Transverse colon (tissue), 4 donors: Measurements from ENCODE around the gene PDIA5. TPM values are rescaled to one million over a fixed set of nuclear protein-coding genes. Genes with fewer than 3 reads are reported as not detected.

Experiments
- DNase-seq: peaks from one replicate; pipeline ENCODE4 v3.0.0-alpha.2; 2019
- H3K27ac ChIP-seq, 4 donors: fragments of 200-600 bp; sonication (generic); 2 replicates each; pipeline ENCODE4 v1.5.1; 2016 to 2018; ENCODE audit warnings: inconsistent platforms in 4 of 4
- H3K27me3 ChIP-seq: fragments of 200-600 bp; sonication (generic); 2 replicates; pipeline ENCODE4 v1.5.1; 2017; ENCODE audit warnings: inconsistent platforms
- H3K36me3 ChIP-seq, 4 donors: fragments of 200-600 bp; sonication (generic); 2 replicates each; pipeline ENCODE4 v1.5.1; 2017 to 2019; ENCODE audit warnings: inconsistent platforms in 4 of 4
- H3K4me1 ChIP-seq, 4 donors: fragments of 200-600 bp; sonication (generic); 2 replicates each; pipeline ENCODE4 v1.5.1; 2017 to 2020; ENCODE audit warnings: inconsistent platforms in 4 of 4
- H3K4me3 ChIP-seq, 4 donors: fragments of 200-600 bp; sonication (generic); 1 replicate in 1 of 4; 2 replicates in 3 of 4; pipeline versions ENCODE4 v1.5.1 to v1.6.1; 2017 to 2019; ENCODE audit warnings: inconsistent platforms in 4 of 4
- H3K9me3 ChIP-seq, 2 donors: fragments of 200-600 bp; sonication (generic); 2 replicates each; pipeline ENCODE4 v1.5.1; 2017 to 2019; ENCODE audit warnings: inconsistent platforms in 2 of 2
- CTCF ChIP-seq, 5 experiments: fragments of 200-600 bp in 3 of 5; fragments of 450-650 bp in 2 of 5; sonication (generic) in 3 of 5; IDR thresholded peaks; 1 replicate in 2 of 5; 2 replicates in 3 of 5; pipeline ENCODE4 v1.5.1; 2016 to 2017; ENCODE audit warnings: antibody characterized with exemption in 5 of 5, inconsistent platforms in 3 of 5, mild to moderate bottlenecking in 2 of 5, moderate library complexity in 1 of 5
- EP300 ChIP-seq: sonication (generic); formaldehyde crosslinking; IDR thresholded peaks from one replicate; pipeline ENCODE4 v1.6.1; 2017; ENCODE audit warnings: antibody characterized with exemption, low read depth
- POLR2A ChIP-seq: fragments of 450-650 bp; IDR thresholded peaks from one replicate; pipeline ENCODE4 v1.6.1; 2016; ENCODE audit warnings: antibody characterized with exemption, mild to moderate bottlenecking, moderate library complexity
- POLR2AphosphoS5 ChIP-seq, 3 donors: sonication (generic); formaldehyde crosslinking; IDR thresholded peaks; one replicate each; pipeline ENCODE4 v1.6.1; 2016; ENCODE audit warnings: antibody characterized with exemption in 3 of 3
- WGBS, 2 donors: methylation state at CpG; one replicate each; pipeline ENCODE4 v1.1.5; 2018; ENCODE audit warnings: low coverage in 1 of 2; 5-methylcytosine and 5-hydroxymethylcytosine counted together
- in situ Hi-C, 4 donors: fragments of 200-750 bp; cut with MboI; loops; one replicate each; pipeline versions ENCODE4 v1.15.0 to v1.15.1; 2017; ENCODE audit warnings: low sequenced_read_pairs in 3 of 4, low pct_ligation_motif_present in 1 of 4, low pct_unique_long_range_greater_than_20kb in 1 of 4
- intact Hi-C: fragments of 100-400 bp; cut with DNase I; formaldehyde crosslinking; loops from one replicate; pipeline ENCODE4 v1.15.1; 2023; ENCODE audit warnings: low total_unique reads
- total RNA-seq, 4 donors: library from RNA; depleted of rRNA; stranded (reverse); fragments of >200 nt; gene quantifications; one replicate each; pipeline ENCODE4 v1.1.0, GENCODE V29; 2016

PDIA5 gene
- total RNA-seq, 4 donors from 2014 or later: 17.3 to 185 (median 65.1) TPM

DNA sequence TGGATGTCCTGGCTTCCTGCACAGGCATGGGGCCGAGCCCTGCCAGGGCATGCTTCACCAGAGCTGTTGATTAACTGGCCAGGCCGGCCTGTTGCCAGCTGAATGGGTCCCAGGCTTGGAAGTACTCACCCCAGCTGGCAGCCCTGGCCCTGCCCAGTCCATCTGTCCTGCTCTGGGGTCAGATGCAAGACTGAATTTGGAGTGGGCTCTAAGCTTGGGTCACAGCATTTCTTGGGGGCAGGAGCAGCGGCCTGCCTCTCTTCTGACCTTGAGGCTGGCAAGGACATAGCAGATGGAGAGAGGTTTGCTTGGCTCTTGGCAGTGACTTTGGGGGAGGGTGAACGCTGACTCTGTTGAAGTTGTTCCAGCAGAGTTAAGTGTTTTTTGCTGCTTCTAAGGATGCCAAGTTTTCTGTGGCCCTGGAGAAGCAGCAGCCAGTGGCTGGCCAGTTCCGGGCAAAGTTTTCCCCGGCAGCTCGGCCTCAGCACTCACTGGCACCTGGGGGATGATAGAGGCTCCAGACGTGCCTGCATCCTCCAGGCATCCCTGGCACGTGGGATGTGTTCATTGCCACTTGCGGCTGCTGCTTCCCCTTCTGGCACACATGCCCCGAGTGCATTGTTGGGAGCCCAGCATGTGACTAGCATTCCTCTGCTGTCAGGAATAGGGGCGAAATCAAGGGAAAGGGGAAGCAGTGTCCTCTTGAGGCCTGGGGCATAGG is 22.9 kb downstream of the PDIA5 start:
- no peaks in the 10 kb centered on the region for H3K9me3 ChIP-seq
- no peaks in the 10 kb centered on the region for H3K36me3 ChIP-seq
- in situ Hi-C loops: no loop called here
- no peak for DNase-seq
- intact Hi-C loops: no loop called here
- TF ChIP-seq POLR2A: no peak
- no peak for TF ChIP-seq EP300
- TF ChIP-seq POLR2AphosphoS5 (IDR thresholded peaks at IDR 0.05): no peak
- no peak for TF ChIP-seq CTCF (IDR thresholded peaks at IDR 0.05)
- H3K27me3 ChIP-seq: no peaks in the 10 kb centered on the region
- H3K4me3 ChIP-seq: no peak overlapping the region
- H3K4me1 ChIP-seq: peaks cover 5 to 33% (median 13%) of the 10 kb centered on the region in 4 donors
- peak overlapping the region; percentile 55 to 75 (median 69) for H3K27ac ChIP-seq
- 62% methylated on average over 12 of the region's 12 CpGs; no CpG with 5 or more reads in 1 of the 2 donors for WGBS, 2 donors

DNA sequence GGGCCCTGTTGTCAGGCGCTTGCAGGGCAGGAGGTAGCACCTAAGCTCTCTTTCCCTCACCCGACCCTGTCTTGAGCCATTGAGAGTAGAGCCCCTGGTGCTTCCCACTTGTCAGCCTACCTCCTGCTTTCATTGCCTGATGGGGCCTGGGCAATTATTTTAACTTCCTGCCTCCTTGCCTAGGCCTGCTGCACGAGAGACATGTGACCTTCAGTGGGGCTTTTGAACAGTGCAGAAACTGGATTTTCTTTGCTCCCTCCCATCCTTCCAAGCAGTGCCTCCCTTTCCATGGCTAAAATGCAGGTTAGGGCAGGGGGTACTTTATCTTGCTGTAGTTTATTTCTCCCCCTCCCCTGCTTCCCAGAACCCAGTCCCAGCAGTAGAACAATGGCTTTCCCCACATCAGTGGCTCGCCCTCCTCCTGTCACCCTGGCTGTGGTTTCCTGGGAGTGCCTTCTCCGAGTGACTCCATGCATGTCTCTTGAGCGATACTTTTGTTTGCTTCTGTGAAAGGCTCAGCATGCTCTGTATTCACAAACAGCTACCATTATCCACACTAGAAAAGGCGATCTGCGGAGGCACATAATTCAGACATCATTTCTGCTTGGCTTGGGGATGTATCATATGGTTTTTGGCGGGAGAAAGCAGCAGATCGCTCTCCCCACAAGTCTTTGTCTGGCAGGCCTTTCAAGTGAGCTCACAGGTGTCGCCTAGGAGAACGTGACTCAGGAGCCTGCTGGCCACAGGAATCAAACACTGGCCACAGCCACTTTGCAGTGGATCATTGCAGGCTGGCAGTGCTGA is 24.1 kb downstream of the PDIA5 start:
- in situ Hi-C loops: no loop called here
- no peak for DNase-seq
- H3K36me3 ChIP-seq: no peaks in the 10 kb centered on the region
- H3K9me3 ChIP-seq: no peaks in the 10 kb centered on the region
- intact Hi-C loops: no loop called here
- TF ChIP-seq POLR2AphosphoS5 (IDR thresholded peaks at IDR 0.05) (no peak), POLR2A (no peak), CTCF (IDR thresholded peaks at IDR 0.05) (no peak), EP300 (no peak)
- 87 to 93% methylated on average over 6 to 12 of the region's 12 CpGs for WGBS, 2 donors
- H3K4me1 ChIP-seq: peaks cover 0 to 24% (median 9%) of the 10 kb centered on the region in 4 donors
- peak overlapping the region in 3 of 4 donors; percentile 67 to 75 (median 71) for H3K27ac ChIP-seq
- H3K27me3 ChIP-seq: no peaks in the 10 kb centered on the region
- H3K4me3 ChIP-seq: no peak overlapping the region

DNA sequence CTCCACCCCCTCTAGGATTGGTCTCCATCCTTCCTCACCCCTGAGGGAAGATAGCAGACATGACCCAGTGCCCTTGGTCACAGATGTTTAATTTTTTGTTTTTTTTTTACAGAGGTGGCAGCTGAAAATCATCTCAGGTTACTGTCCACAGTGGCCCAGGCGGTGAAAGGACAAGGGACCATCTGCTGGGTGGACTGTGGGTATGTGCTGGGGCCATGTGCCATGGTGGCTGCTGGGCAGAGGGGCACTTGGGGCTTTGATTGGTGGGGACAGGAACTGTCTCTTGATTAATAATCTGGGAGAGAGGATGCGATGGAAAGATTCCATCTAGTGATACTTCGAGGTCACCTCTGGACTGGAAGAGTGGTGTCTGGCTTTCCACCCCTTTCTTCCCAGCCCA is 25.4 kb downstream of the PDIA5 start:
- H3K4me1 ChIP-seq: peaks cover 3 to 32% (median 14%) of the 10 kb centered on the region in 4 donors
- intact Hi-C loops: no loop called here
- no peak overlapping the region for H3K27ac ChIP-seq
- H3K27me3 ChIP-seq: no peaks in the 10 kb centered on the region
- no peaks in the 10 kb centered on the region for H3K36me3 ChIP-seq
- no peak for DNase-seq
- TF ChIP-seq POLR2A (no peak), CTCF (IDR thresholded peaks at IDR 0.05) (no peak), EP300 (no peak), POLR2AphosphoS5 (IDR thresholded peaks at IDR 0.05) (no peak)
- 82 to 97% methylated on average over 2 to 3 of the region's 3 CpGs for WGBS, 2 donors
- H3K4me3 ChIP-seq: no peak overlapping the region
- in situ Hi-C loops: no loop called here
- no peaks in the 10 kb centered on the region for H3K9me3 ChIP-seq

GRCh38 chr3:123093696-123094095 is 26.9 kb downstream of the PDIA5 start:
- TF ChIP-seq CTCF (IDR thresholded peaks at IDR 0.05) (no peak), POLR2A (no peak), EP300 (no peak), POLR2AphosphoS5 (IDR thresholded peaks at IDR 0.05) (no peak)
- Histone ChIP-seq H3K9me3 (no peaks in the 10 kb centered on the region), H3K4me1 (peaks cover 9 to 43% (median 22%) of the 10 kb centered on the region in 4 donors)

More at GRCh38 chr3:123093696-123094095, 26.9 kb downstream of the PDIA5 start:
- 91% methylated on average over 8 of the region's 8 CpGs; no CpG with 5 or more reads in 1 of the 2 donors for WGBS, 2 donors
- intact Hi-C loops (no loop called here), in situ Hi-C loops (no loop called here)
- no peaks in the 10 kb centered on the region for H3K27me3 ChIP-seq
- no peaks in the 10 kb centered on the region for H3K36me3 ChIP-seq
- no peak overlapping the region for H3K27ac ChIP-seq
- DNase-seq: no peak
- H3K4me3 ChIP-seq: no peak overlapping the region
